HUES48 (cell line): ENCODE measurements around the gene RPL13.

ENCODE experiments used
- H3K27ac ChIP-seq: one replicate; pipeline ENCODE4 v1.7.0; 2013; ENCODE audit warnings: low read depth, low read length, inconsistent platforms
- H3K27me3 ChIP-seq: 2 replicates; pipeline ENCODE4 v1.6.1; 2013; ENCODE audit warnings: mild to moderate bottlenecking, low read length; ENCODE audit not compliant: control insufficient read depth, insufficient read depth
- H3K36me3 ChIP-seq: 2 replicates; pipeline ENCODE4 v1.6.1; 2013; ENCODE audit warnings: low read length; ENCODE audit not compliant: control insufficient read depth, insufficient read depth
- H3K4me1 ChIP-seq: 2 replicates; pipeline ENCODE4 v1.6.1; 2013; ENCODE audit warnings: mild to moderate bottlenecking, low read length; ENCODE audit not compliant: control insufficient read depth, insufficient read depth
- H3K4me3 ChIP-seq: 2 replicates; pipeline ENCODE4 v1.5.1; 2013; ENCODE audit warnings: mild to moderate bottlenecking, low read depth, low read length
- H3K9ac ChIP-seq: 2 replicates; pipeline ENCODE4 v1.6.1; 2013; ENCODE audit warnings: mild to moderate bottlenecking, low read depth, low read length, moderate library complexity
- H3K9me3 ChIP-seq: 2 replicates; pipeline ENCODE4 v1.6.1; 2013; ENCODE audit warnings: low read length; ENCODE audit not compliant: control insufficient read depth, insufficient read depth

Gene RPL13

DNA sequence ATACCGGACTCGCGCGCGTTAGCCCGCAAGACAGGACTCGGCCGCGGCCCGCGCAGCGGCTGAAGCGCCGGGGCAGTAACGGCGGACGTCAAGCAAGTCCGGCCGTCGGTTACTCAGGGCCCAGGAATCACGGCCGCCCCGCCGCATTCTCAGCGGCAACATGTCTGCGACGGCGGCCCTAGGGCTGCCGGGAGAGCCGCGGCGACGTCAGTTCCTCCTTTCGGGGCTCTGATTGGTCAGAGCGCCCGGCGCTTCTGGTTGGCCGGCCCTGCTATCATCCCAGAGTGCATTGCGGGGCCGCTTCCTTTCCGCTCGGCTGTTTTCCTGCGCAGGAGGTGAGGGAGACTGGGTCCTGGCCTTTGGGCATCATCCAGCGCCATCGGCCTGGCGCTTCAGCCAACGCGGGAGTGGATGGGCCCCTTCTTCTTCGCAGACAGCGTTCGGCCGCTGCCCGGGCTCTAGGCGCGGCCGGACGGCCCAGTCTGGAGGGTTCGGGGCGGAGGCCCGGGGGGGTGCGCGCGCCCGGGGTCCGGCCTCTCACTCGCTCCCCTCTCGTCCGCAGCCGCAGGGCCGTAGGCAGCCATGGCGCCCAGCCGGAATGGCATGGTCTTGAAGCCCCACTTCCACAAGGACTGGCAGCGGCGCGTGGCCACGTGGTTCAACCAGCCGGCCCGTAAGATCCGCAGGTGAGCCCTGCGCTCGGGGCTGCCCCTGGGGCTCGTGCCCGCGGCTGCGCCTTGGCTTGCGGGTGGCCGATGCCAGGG lies at the start of gene RPL13:
RPL13 (plus strand) TSS at position 305 of the 764 bp plus-strand sequence; CDS start at position 583, 278 bp downstream.
- no peaks in the 10 kb centered on the region for H3K9me3 ChIP-seq
- H3K27me3 ChIP-seq: no peaks in the 10 kb centered on the region
- H3K9ac ChIP-seq: peak within 1 kb of the TSS; percentile 99
- H3K4me1 ChIP-seq: peaks cover 31% of the 10 kb centered on the region
- peaks cover 62% of the 10 kb centered on the region for H3K36me3 ChIP-seq
- H3K27ac ChIP-seq: peak within 1 kb of the TSS; percentile 97
- H3K4me3 ChIP-seq: peak within 1 kb of the TSS; percentile 94

DNA sequence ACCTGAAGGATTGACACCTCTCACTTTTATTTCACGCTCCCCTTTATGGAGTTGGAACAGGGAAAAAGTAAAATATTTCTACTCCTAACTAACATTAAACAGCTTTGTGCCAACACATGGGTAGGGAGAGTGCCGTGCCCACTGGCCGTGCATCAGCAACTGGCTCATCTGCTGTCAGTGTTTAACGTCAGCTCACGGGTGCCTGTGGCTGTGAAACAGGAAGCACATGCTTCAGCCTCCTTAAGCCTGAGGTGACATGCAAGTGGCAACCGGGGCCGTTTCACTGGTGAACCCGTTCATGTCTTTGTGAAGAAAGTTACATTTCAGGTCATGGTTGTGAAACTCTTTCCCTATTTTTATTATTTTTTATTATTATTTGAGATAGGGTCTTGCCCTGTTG lies 49.1 kb upstream of the RPL13 start:
- H3K27ac ChIP-seq: no peak overlapping the region
- H3K36me3 ChIP-seq: peaks cover 45% of the 10 kb centered on the region
- H3K4me3 ChIP-seq: no peak overlapping the region
- no peaks in the 10 kb centered on the region; the same call in 1 of the 2 replicates for H3K27me3 ChIP-seq
- H3K9ac ChIP-seq: no peak overlapping the region
- peaks cover 5% of the 10 kb centered on the region for H3K4me1 ChIP-seq
- no peaks in the 10 kb centered on the region for H3K9me3 ChIP-seq

GRCh38 chr16:89512453-89512852 lies 48.0 kb upstream of the RPL13 start:
- Histone ChIP-seq H3K27ac (no peak overlapping the region), H3K4me1 (no peaks in the 10 kb centered on the region), H3K4me3 (no peak overlapping the region), H3K9ac (no peak overlapping the region), H3K36me3 (peaks cover 55% of the 10 kb centered on the region), H3K9me3 (no peaks in the 10 kb centered on the region), H3K27me3 (no peaks in the 10 kb centered on the region)

DNA sequence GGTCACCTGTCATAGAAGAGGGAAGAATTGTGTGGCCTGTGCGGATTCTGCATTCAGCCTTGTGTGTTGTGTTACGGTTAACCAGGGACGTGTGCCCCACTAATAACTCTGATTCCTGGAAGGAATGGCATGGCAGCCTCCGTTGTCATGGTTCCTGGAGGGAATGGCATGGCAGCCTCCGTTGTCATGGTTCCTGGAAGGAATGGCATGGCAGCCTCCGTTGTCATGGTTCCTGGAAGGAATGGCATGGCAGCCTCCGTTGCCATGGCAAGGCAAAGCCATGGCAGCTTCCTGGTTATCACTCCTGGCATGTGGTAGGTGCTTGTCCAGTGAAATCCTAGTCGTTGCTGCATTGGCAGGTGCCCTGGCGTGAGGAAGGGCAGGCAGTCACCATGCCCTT lies 43.4 kb upstream of the RPL13 start:
- Histone ChIP-seq H3K4me1 (no peaks in the 10 kb centered on the region), H3K4me3 (no peak overlapping the region), H3K9me3 (no peaks in the 10 kb centered on the region), H3K36me3 (peaks cover 81% of the 10 kb centered on the region), H3K9ac (no peak overlapping the region), H3K27me3 (no peaks in the 10 kb centered on the region), H3K27ac (no peak overlapping the region)

GRCh38 chr16:89519881-89520280 lies 40.6 kb upstream of the RPL13 start:
- peaks cover 88% of the 10 kb centered on the region for H3K36me3 ChIP-seq
- H3K27ac ChIP-seq: no peak overlapping the region
- no peak overlapping the region for H3K4me3 ChIP-seq
- H3K9me3 ChIP-seq: no peaks in the 10 kb centered on the region
- no peaks in the 10 kb centered on the region for H3K27me3 ChIP-seq
- no peaks in the 10 kb centered on the region for H3K4me1 ChIP-seq
- H3K9ac ChIP-seq: no peak overlapping the region

DNA sequence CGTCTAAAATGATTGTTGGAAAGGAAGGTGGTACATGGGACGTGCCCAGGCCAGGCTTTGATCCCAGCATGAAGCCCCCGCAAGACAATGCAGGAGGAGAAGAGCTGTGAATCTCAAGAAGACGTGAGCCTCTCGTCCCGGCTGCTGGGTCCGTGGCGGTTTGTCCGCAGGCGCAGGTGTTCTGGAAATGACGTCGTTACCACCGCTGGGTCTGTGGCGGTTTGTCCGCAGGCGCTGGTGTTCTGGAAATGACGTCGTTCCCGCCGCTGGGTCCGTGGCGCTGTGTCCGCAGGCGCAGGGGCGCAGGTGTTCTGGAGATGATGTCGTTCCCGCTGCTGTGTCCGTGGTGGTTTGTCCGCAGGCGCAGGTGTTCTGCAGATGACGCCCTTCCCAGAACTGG lies 38.2 kb upstream of the RPL13 start:
- Histone ChIP-seq H3K9me3 (no peaks in the 10 kb centered on the region), H3K27me3 (no peaks in the 10 kb centered on the region), H3K9ac (no peak overlapping the region), H3K27ac (no peak overlapping the region), H3K36me3 (peaks cover 97% of the 10 kb centered on the region), H3K4me1 (no peaks in the 10 kb centered on the region), H3K4me3 (no peak overlapping the region)

DNA sequence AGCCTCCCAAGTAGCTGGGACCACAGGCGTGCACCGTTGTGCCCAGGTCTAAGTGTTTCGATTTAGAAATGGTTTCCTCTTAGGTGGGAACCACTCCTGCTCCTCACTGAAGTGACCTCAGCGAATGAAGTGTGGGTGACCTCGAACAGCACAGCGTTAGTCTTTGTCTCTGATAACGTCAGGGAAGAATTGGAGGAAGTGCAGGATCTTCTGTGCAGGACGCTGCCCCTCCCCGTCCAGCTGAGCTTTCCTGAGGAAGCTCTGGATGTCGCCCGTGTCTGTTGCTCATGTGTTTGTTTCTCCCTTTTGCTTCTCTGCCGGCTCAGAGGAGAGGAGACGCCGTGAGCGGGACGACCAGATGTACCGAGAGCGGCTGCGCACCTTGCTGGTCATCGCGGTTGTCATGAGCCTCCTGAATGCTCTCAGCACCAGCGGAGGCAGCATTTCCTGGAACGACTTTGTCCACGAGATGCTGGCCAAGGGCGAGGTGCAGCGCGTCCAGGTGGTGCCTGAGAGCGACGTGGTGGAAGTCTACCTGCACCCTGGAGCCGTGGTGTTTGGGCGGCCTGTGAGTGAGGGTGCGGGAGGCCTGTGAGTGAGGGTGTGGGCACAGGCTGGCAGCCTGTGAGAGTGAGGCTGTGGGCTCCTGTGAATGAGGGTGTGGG lies 36.7 kb upstream of the RPL13 start:
- H3K9me3 ChIP-seq: no peaks in the 10 kb centered on the region
- no peak overlapping the region for H3K9ac ChIP-seq
- H3K27me3 ChIP-seq: no peaks in the 10 kb centered on the region
- H3K36me3 ChIP-seq: peaks cover 92% of the 10 kb centered on the region
- no peaks in the 10 kb centered on the region for H3K4me1 ChIP-seq
- no peak overlapping the region for H3K27ac ChIP-seq
- H3K4me3 ChIP-seq: no peak overlapping the region

DNA sequence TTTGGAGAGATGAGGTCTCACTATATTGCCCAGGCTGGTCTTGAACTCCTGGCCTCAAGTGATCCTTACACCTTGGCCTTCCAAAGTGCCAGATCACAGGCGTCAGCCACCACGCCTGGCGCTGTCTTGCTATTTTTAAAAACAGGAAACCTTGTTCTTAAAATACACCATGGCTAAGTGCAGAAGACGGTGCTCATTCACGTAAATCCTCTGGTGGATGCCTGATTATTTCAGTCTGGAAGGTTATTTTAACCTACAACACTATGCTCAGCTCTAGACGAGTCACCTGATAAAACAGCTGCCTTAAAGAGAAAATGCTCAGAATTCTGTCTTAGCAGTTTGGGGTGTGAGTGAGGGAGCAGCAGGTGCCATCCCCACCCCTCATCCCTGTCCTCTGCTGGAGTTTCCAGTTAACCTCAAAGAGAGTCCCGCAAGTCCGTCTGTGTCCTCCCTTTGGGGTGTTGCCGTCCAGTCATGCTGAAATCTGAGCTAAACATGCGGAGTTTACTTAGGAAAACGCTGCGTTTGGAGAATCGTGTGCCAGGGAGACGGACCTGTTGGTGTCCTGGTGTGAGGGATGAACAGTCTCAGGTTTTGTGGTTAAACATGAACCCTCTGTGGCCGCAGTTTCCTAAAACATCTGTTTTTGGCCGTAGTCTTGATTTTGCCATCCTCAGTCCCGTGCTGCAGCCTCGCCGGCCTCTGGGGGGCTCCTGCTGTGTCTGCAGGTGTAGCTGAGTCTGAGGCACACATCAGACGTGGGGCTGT lies 35.2 kb upstream of the RPL13 start:
- no peak overlapping the region for H3K27ac ChIP-seq
- no peaks in the 10 kb centered on the region for H3K9me3 ChIP-seq
- H3K4me3 ChIP-seq: no peak overlapping the region
- H3K36me3 ChIP-seq: peaks cover 91% of the 10 kb centered on the region
- no peak overlapping the region for H3K9ac ChIP-seq
- no peaks in the 10 kb centered on the region for H3K4me1 ChIP-seq
- no peaks in the 10 kb centered on the region for H3K27me3 ChIP-seq

GRCh38 chr16:89529097-89529496 lies 31.4 kb upstream of the RPL13 start:
- Histone ChIP-seq H3K27me3 (no peaks in the 10 kb centered on the region), H3K9me3 (no peaks in the 10 kb centered on the region), H3K4me1 (no peaks in the 10 kb centered on the region), H3K36me3 (peaks cover 90% of the 10 kb centered on the region), H3K27ac (no peak overlapping the region), H3K9ac (no peak overlapping the region), H3K4me3 (no peak overlapping the region)

- H3K27me3 ChIP-seq: no peaks in the 10 kb centered on the region
- no peaks in the 10 kb centered on the region for H3K9me3 ChIP-seq
- H3K9ac ChIP-seq: no peak overlapping the region
- H3K27ac ChIP-seq: no peak overlapping the region
- peaks cover 90% of the 10 kb centered on the region for H3K36me3 ChIP-seq
- H3K4me3 ChIP-seq: no peak overlapping the region
- no peaks in the 10 kb centered on the region for H3K4me1 ChIP-seq
Measured at GRCh38 chr16:89530401-89531381, 29.8 kb upstream of the RPL13 start.
